WTC11 (cell line): ENCODE results near the gene SMARCB1. TPM values are rescaled to one million over a fixed set of nuclear protein-coding genes. Genes with fewer than 3 reads are reported as not detected.

Experiments used
- ATAC-seq: fragments of 200-7000 bp; cut with Tn5 transposase; 2 replicates; pipeline ENCODE4 v1.10.0; 2021; ENCODE audit warnings: mild to moderate bottlenecking, moderate library complexity
- CTCF ChIA-PET: fragments of 300-600 bp; sonication (Branson Sonifier 250); formaldehyde crosslinking; loops from one replicate; lab custom pipeline; 2021; ENCODE audit warnings: antibody characterized with exemption; lab: Charles Lee
- POLR2A ChIA-PET: fragments of 350-600 bp; sonication (Branson Sonifier 250); formaldehyde crosslinking; loops from one replicate; lab custom pipeline; 2021; ENCODE audit warnings: antibody characterized with exemption; lab: Charles Lee
- DNase-seq: peaks from one replicate; pipeline ENCODE4 v3.0.0; 2021; ENCODE audit warnings: low spot score
- H3K27ac Mint-ChIP-seq: 2 replicates; pipeline ENCODE4 v1.8.0; 2021; ENCODE audit warnings: mixed read lengths
- H3K27me3 Mint-ChIP-seq: 2 replicates; pipeline ENCODE4 v1.8.0; 2021; ENCODE audit warnings: low read depth, mild to moderate bottlenecking, moderate library complexity, mixed read lengths
- H3K36me3 Mint-ChIP-seq: 2 replicates; pipeline ENCODE4 v1.8.0; 2021; ENCODE audit warnings: mixed read lengths
- H3K4me1 Mint-ChIP-seq: 2 replicates; pipeline ENCODE4 v1.8.0; 2022; ENCODE audit warnings: mixed read lengths
- H3K4me3 Mint-ChIP-seq: 2 replicates; pipeline ENCODE4 v1.8.0; 2021; ENCODE audit warnings: mild to moderate bottlenecking, moderate library complexity, mixed read lengths
- H3K9me3 Mint-ChIP-seq: 2 replicates; pipeline ENCODE4 v1.8.0; 2021; ENCODE audit warnings: mixed read lengths
- E2F1 ChIP-seq: sonication (generic); formaldehyde crosslinking; IDR thresholded peaks from 2 replicates; pipeline ENCODE4 v1.8.0; 2022; ENCODE audit warnings: mild to moderate bottlenecking, missing genetic modification reagents
- EMX1 ChIP-seq: fragments of 250-450 bp; sonication (Bioruptor Pico); IDR thresholded peaks from 2 replicates; pipeline ENCODE4 v1.8.0; 2021; ENCODE audit warnings: mild to moderate bottlenecking
- ETV6 ChIP-seq: sonication (generic); formaldehyde crosslinking; IDR thresholded peaks from 2 replicates; pipeline ENCODE4 v1.8.1; 2022; ENCODE audit warnings: mild to moderate bottlenecking, missing genetic modification reagents
- FOXP1 ChIP-seq: sonication (generic); formaldehyde crosslinking; IDR thresholded peaks from 2 replicates; pipeline ENCODE4 v1.8.0; 2022; ENCODE audit warnings: missing genetic modification reagents, mild to moderate bottlenecking, moderate library complexity, borderline replicate concordance
- KAT7 ChIP-seq: sonication (generic); formaldehyde crosslinking; IDR thresholded peaks from 2 replicates; pipeline ENCODE4 v1.8.1; 2023; ENCODE audit warnings: missing genetic modification reagents, mild to moderate bottlenecking, borderline replicate concordance
- RELA ChIP-seq: sonication (generic); formaldehyde crosslinking; IDR thresholded peaks from 2 replicates; pipeline ENCODE4 v1.8.1; 2022; ENCODE audit warnings: missing genetic modification reagents, mild to moderate bottlenecking, borderline replicate concordance
- SMAD3 ChIP-seq: sonication (generic); formaldehyde crosslinking; IDR thresholded peaks from 2 replicates; pipeline ENCODE4 v1.8.0; 2022; ENCODE audit warnings: missing genetic modification reagents, mild to moderate bottlenecking, borderline replicate concordance
- TEAD1 ChIP-seq: sonication (generic); formaldehyde crosslinking; IDR thresholded peaks from 2 replicates; pipeline ENCODE4 v1.8.0; 2022; ENCODE audit warnings: mild to moderate bottlenecking, missing genetic modification reagents
- TEAD4 ChIP-seq: sonication (generic); formaldehyde crosslinking; IDR thresholded peaks from 2 replicates; pipeline ENCODE4 v1.8.0; 2022; ENCODE audit warnings: mild to moderate bottlenecking, missing genetic modification reagents
- ZNF396 ChIP-seq: fragments of 250-450 bp; sonication (Bioruptor Pico); IDR thresholded peaks from 2 replicates; pipeline ENCODE4 v1.8.0; 2021; ENCODE audit warnings: mild to moderate bottlenecking, moderate library complexity, borderline replicate concordance
- total RNA-seq: library from RNA; stranded (reverse); gene quantifications from 3 replicates; pipeline ENCODE4 v1.2.3, GENCODE V29; 2021
- TF ChIP-seq, protein P1 (sequence below): fragments of 250-450 bp; sonication (Bioruptor Pico); conservative IDR thresholded peaks from 2 replicates; pipeline ENCODE4 v1.9.0; 2021; ENCODE audit warnings: mild to moderate bottlenecking
- TF ChIP-seq, protein P2 (sequence below): sonication (generic); formaldehyde crosslinking; IDR thresholded peaks from 2 replicates; pipeline ENCODE4 v1.8.0; 2023; ENCODE audit warnings: missing genetic modification reagents, mild to moderate bottlenecking, borderline replicate concordance
- TF ChIP-seq, protein P3 (sequence below): sonication (generic); formaldehyde crosslinking; IDR thresholded peaks from 2 replicates; pipeline ENCODE4 v1.8.1; 2023; ENCODE audit warnings: mild to moderate bottlenecking, missing genetic modification reagents, moderate library complexity
- TF ChIP-seq, protein P4 (sequence below): sonication (generic); formaldehyde crosslinking; conservative IDR thresholded peaks from 2 replicates; pipeline ENCODE4 v1.8.1; 2023; ENCODE audit warnings: mild to moderate bottlenecking, low read depth, missing genetic modification reagents, moderate library complexity
- TF ChIP-seq, protein P5 (sequence below): sonication (generic); formaldehyde crosslinking; IDR thresholded peaks from 2 replicates; pipeline ENCODE4 v1.8.1; 2022; ENCODE audit warnings: mild to moderate bottlenecking, moderate library complexity, missing genetic modification reagents
- TF ChIP-seq, protein P6 (sequence below): sonication (generic); formaldehyde crosslinking; IDR thresholded peaks from 2 replicates; pipeline ENCODE4 v1.8.1; 2022; ENCODE audit warnings: mild to moderate bottlenecking, missing genetic modification reagents, moderate library complexity, borderline replicate concordance

SMARCB1 gene
- total RNA-seq, 1 experiment from 2014 or later, result 135 TPM

- TF ChIP-seq, protein P1, sequence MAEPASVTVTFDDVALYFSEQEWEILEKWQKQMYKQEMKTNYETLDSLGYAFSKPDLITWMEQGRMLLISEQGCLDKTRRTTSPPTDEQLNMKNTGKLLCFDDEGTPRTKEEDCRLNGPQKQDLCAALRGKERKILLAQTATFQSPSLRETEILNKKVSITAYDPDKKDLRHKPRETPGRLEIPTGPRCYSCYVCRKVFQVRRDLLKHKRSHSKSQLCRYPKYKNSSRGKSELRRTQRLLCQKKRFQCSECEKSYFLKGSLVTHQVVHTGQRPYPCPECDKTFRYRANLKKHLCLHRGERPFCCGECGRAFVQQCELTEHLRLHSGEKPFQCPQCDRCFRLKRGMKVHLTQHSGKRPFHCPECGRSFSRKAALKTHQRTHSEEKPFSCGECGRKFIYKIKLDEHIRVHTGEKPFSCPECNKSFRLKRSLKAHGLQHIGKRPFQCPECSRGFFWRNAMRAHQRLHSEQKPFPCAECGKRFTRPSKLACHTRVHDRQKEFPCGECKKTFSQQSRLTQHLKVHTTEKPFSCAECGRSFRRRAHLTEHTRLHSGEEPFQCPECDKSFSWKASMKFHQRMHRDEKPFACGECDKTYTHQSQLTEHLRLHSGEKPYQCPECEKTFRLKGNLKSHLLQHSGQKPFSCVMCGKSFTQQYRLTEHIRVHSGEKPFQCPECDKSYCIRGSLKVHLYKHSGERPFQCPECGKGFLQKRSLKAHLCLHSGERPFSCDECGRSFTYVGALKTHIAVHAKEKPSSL, result no peak
- TF ChIP-seq, protein P2, sequence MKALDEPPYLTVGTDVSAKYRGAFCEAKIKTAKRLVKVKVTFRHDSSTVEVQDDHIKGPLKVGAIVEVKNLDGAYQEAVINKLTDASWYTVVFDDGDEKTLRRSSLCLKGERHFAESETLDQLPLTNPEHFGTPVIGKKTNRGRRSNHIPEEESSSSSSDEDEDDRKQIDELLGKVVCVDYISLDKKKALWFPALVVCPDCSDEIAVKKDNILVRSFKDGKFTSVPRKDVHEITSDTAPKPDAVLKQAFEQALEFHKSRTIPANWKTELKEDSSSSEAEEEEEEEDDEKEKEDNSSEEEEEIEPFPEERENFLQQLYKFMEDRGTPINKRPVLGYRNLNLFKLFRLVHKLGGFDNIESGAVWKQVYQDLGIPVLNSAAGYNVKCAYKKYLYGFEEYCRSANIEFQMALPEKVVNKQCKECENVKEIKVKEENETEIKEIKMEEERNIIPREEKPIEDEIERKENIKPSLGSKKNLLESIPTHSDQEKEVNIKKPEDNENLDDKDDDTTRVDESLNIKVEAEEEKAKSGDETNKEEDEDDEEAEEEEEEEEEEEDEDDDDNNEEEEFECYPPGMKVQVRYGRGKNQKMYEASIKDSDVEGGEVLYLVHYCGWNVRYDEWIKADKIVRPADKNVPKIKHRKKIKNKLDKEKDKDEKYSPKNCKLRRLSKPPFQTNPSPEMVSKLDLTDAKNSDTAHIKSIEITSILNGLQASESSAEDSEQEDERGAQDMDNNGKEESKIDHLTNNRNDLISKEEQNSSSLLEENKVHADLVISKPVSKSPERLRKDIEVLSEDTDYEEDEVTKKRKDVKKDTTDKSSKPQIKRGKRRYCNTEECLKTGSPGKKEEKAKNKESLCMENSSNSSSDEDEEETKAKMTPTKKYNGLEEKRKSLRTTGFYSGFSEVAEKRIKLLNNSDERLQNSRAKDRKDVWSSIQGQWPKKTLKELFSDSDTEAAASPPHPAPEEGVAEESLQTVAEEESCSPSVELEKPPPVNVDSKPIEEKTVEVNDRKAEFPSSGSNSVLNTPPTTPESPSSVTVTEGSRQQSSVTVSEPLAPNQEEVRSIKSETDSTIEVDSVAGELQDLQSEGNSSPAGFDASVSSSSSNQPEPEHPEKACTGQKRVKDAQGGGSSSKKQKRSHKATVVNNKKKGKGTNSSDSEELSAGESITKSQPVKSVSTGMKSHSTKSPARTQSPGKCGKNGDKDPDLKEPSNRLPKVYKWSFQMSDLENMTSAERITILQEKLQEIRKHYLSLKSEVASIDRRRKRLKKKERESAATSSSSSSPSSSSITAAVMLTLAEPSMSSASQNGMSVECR (CRISPR knock-in tag), result no peak
- TF ChIP-seq KAT7 (no peak), FOXP1 (CRISPR knock-in tag) (no peak), RELA (no peak), SMAD3 (CRISPR knock-in tag) (no peak), E2F1 (no peak), TEAD4 (CRISPR knock-in tag) (no peak), TEAD1 (CRISPR knock-in tag) (no peak), ETV6 (CRISPR knock-in tag) (no peak), EMX1 (no peak), ZNF396 (CRISPR knock-in tag) (no peak)
- TF ChIP-seq, protein P3, sequence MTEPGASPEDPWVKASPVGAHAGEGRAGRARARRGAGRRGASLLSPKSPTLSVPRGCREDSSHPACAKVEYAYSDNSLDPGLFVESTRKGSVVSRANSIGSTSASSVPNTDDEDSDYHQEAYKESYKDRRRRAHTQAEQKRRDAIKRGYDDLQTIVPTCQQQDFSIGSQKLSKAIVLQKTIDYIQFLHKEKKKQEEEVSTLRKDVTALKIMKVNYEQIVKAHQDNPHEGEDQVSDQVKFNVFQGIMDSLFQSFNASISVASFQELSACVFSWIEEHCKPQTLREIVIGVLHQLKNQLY, result no peak
- TF ChIP-seq, protein P4, sequence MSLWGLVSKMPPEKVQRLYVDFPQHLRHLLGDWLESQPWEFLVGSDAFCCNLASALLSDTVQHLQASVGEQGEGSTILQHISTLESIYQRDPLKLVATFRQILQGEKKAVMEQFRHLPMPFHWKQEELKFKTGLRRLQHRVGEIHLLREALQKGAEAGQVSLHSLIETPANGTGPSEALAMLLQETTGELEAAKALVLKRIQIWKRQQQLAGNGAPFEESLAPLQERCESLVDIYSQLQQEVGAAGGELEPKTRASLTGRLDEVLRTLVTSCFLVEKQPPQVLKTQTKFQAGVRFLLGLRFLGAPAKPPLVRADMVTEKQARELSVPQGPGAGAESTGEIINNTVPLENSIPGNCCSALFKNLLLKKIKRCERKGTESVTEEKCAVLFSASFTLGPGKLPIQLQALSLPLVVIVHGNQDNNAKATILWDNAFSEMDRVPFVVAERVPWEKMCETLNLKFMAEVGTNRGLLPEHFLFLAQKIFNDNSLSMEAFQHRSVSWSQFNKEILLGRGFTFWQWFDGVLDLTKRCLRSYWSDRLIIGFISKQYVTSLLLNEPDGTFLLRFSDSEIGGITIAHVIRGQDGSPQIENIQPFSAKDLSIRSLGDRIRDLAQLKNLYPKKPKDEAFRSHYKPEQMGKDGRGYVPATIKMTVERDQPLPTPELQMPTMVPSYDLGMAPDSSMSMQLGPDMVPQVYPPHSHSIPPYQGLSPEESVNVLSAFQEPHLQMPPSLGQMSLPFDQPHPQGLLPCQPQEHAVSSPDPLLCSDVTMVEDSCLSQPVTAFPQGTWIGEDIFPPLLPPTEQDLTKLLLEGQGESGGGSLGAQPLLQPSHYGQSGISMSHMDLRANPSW (CRISPR knock-in tag), result no peak
- TF ChIP-seq, protein P5, sequence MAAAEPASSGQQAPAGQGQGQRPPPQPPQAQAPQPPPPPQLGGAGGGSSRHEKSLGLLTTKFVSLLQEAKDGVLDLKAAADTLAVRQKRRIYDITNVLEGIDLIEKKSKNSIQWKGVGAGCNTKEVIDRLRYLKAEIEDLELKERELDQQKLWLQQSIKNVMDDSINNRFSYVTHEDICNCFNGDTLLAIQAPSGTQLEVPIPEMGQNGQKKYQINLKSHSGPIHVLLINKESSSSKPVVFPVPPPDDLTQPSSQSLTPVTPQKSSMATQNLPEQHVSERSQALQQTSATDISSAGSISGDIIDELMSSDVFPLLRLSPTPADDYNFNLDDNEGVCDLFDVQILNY (CRISPR knock-in tag), result no peak
- TF ChIP-seq, protein P6, sequence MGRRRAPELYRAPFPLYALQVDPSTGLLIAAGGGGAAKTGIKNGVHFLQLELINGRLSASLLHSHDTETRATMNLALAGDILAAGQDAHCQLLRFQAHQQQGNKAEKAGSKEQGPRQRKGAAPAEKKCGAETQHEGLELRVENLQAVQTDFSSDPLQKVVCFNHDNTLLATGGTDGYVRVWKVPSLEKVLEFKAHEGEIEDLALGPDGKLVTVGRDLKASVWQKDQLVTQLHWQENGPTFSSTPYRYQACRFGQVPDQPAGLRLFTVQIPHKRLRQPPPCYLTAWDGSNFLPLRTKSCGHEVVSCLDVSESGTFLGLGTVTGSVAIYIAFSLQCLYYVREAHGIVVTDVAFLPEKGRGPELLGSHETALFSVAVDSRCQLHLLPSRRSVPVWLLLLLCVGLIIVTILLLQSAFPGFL (CRISPR knock-in tag), result no peak
- no peak overlapping the region for H3K4me3 Mint-ChIP-seq
Observed at GRCh38 chr22:23842599-23842998, 55.8 kb downstream of the SMARCB1 start.

More at GRCh38 chr22:23842599-23842998, 55.8 kb downstream of the SMARCB1 start:
- H3K9me3 Mint-ChIP-seq, result no peaks in the 10 kb centered on the region
- H3K27ac Mint-ChIP-seq, result no peak overlapping the region
- H3K36me3 Mint-ChIP-seq, result no peaks in the 10 kb centered on the region
- POLR2A ChIA-PET, result no interaction called here
- CTCF ChIA-PET, result interaction anchor here (0.6 to 2.0 kb wide), 2 partner anchors 72 to 518 kb away, joined by 3 to 4 read pairs; no protein-coding TSS in a partner anchor
- peaks cover 23% of the 10 kb centered on the region for H3K27me3 Mint-ChIP-seq
- DNase-seq (no peak), ATAC-seq (no peak)
- H3K4me1 Mint-ChIP-seq, result peaks cover 39% of the 10 kb centered on the region
